GM21526 (cell line): Measurements from ENCODE around the gene ALKAL2.

Source experiments
- ATAC-seq: cut with Tn5 transposase; IDR thresholded peaks from one replicate; pipeline ENCODE4 v1.9.1; 2021; ENCODE audit warnings: moderate library complexity; ENCODE audit not compliant: unreplicated experiment, low FRiP score

The ALKAL2 gene

DNA sequence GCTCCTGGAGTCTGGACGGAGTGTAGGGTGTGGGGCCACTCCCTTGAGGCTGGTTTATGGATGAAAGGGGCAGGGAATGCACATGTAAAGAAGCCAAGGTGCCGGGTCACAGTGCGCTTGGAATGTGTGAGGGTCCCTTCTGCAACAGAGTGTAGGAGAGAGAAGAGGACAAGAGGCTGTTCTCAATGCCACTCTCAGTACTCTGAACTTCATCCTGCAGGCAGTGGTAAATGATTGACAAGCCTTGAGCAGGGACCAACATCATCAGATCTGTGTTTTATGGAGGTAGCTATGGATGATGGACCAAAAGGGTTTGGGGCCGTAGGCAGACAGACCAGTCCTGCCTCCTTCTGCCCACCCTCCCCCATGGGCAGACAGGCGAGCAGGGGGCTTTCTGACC lies 7.2 kb upstream of the ALKAL2 start:
- no peak for ATAC-seq

DNA sequence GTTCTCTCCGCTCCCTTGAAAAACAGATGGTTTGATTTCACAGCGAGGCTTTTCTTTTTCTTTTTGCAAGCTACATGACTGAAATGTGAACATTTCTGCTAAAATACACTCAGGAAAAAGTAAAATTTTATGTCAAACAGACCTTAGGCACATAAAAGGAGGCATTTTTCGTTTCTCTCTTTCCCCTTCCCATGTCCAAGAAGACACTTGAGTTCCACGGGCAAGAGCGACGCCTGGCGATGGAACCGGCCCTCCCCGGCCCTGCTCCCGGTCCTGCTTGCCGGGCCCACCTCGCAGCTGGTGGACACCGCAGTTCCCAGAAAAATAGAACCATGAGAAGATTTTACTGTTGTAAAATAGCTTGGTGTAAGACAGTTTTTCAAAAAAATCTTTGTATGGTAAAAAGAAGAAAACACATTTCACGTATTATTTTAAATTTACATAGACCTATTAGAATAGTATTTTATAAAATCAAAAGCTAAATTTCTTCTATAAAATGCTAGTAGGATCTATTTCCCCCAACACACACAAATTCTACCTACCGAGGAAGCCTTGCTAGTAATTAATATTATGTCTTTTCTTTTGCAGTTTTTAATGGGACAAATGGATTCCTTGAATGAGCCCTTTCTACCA lies 2.3 kb upstream of the ALKAL2 start:
- no peak for ATAC-seq

DNA sequence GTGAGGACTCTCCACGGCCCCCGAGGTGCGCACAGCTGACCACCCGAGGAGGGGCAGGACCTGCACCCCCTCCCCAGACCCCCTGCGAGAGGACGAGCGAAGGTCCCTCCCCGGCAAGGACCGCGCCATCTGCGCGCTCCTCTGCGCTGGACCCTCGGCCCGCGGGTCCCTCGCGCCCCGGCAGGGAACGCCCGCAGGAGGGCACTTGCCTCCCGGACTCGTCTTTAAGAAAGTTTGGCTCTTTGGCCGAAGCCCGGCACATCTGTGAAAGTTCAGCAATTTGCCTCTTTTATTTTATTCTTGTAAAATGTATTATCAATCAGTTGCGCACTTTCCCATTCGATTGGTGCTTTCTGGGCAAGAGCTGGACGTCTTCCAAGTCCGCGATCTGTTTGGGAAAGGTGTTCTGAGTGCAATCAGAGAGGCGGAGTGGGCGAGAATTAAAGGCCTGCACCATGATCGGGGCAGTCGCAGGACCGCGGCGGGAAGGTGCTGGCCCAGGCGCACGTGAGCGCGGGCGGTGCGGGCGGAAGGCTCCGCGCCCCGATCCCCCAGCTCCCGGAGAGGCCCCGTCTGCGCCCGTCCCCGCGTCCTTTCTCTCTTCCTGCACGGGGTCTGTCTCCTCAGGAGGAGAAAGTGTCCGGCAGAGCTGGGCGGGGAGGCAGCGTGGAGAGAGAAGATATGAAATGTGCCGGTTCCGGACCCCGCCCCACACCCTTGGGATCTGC lies 1.6 kb upstream of the ALKAL2 start:
- no peak for ATAC-seq

DNA sequence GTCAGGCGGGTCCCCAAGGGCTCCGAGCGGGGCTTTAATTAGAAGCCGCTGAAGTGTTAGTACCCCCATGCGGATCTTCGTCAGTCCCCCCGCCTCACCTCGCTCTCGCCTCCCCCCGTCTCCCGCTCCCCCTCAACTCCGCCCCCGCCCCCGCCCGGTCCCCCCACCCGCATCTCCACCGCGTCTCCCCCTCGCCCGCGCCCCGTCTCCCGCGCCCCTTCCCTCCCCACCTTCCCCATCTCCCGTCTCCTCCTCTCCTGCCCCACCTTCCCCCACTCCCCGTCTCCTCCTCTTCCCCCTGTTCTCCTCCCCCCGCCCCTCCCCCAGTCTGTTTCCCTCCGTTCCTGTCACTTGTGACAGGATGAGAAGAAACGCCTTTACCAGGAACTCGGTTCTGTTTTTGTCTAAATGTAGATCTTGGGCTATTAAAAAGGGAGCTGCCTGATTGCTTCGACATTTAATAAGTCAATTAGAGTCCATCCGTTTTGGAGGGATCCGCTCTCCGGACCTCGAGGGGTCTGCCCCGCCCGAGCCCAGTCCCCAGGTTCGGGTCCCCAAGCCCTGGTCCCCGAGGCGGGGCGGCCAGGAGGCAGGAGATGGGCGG lies 969 bp upstream of the ALKAL2 start:
- no peak for ATAC-seq

DNA sequence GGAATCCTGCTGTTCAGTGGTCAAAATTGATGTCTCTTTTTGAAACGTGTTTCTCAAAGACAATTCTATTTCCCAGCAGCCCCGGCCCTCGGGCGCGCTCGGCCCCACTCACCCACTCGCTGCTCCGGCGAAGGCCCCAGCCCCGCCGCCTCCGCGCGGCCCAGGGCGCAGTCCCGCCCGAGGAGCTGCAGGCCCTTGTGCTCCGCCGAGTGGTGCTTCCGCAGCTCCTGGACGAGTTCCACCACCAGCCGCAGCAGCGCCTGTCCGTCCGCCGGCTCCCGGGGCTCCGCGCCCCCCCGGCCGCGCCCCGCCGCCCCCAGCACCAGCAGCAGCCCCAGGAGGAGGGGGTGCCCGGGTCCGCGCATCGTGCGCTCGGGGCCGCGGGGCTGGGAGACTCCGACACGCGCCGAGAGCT lies 413 bp downstream of the ALKAL2 start:
- no peak for ATAC-seq

DNA sequence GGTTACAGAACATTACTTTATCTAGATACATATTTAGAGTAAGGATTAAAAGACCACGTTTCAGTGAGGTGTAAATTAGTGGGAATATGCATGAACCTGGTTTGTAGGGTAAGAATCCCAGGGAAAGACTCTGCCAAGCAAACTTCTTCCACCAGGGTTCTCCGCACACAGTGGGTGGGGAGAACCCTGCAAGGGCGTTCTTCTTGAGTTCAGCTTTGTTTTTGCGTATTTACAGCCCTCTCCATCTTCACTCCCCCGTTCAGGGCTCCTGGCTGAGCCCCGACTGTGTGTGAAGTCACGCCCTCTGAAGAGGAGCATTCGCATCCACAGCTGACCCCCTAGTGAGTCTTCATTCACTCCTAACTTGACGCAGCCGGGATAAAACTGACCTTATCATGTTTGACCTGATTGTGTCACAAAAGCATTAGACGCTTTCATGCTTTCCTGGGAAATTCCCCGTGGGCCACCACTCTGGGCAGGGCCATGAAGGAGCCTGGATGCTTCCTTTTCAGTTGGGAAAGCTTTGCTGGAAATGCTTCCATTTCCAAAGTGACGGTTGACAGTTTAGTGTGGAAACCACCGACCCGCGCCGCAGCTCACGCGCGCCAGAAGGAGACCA lies 1.0 kb downstream of the ALKAL2 start:
- no peak for ATAC-seq

DNA sequence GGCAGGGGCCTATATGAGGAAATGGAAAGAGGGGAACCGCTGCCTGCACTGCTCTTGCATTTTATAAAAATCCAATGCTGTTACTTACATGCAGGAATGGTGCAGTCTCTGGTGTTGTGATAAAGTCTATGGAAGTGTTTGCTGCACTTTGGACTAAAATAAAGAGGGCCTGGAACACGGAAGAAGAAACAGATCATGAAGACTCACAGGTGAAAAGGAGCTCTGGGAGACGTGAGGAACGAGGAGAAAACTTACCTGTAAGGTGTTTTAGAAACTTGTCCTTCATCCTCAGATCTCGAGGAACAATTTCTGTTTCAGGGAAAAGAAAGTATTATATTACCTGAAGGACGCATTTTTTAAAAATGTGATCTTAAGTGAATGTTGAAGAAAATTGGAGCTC lies 1.9 kb downstream of the ALKAL2 start:
- ATAC-seq: no peak

DNA sequence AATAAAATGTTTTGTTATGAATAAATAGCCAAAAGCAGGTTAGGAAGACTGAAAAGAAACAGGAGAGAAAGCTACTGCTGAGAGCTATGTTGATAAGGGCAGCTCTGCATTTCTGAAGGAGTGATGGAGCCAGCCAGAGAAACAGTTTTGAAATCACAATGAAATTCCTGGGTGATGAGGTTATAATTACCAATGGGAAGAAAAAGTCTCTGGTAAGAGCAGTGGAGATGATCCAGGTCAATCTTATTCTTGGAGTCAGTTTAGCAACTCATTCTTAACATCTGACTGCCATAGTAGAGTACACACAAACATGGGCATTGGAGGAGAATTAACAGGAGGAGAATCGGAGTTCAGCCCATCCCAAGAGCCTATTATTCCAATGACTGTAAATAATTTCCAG lies 2.4 kb downstream of the ALKAL2 start:
- no peak for ATAC-seq

DNA sequence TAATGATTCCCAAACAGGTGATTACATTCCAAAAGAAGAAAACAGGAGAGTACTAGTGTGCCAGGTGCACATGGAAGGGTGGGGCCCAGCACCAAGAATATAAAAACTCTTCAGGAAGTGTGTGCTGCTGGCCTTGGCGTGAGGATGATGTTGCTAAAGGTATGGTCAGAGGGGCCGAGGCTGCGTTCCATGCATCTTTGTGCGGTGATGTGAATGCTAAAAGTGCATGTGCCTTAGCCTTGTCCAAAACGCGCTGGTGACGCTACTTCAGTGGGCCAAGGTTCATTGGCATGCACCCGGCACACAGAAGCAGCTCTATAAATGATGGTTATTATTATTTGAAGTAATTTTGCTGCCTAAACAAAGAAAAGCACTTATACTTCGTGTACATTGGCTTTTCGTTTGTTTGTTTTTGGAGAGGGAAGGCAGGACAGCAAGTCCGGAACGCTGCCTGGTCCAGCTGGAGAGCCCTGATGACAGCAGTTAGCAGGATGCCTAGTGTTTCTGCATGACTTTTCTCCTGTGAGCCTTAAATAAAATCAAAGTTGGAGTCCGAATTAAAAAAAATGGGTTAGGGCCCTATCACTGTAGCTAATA lies 2.9 kb downstream of the ALKAL2 start:
- no peak for ATAC-seq

DNA sequence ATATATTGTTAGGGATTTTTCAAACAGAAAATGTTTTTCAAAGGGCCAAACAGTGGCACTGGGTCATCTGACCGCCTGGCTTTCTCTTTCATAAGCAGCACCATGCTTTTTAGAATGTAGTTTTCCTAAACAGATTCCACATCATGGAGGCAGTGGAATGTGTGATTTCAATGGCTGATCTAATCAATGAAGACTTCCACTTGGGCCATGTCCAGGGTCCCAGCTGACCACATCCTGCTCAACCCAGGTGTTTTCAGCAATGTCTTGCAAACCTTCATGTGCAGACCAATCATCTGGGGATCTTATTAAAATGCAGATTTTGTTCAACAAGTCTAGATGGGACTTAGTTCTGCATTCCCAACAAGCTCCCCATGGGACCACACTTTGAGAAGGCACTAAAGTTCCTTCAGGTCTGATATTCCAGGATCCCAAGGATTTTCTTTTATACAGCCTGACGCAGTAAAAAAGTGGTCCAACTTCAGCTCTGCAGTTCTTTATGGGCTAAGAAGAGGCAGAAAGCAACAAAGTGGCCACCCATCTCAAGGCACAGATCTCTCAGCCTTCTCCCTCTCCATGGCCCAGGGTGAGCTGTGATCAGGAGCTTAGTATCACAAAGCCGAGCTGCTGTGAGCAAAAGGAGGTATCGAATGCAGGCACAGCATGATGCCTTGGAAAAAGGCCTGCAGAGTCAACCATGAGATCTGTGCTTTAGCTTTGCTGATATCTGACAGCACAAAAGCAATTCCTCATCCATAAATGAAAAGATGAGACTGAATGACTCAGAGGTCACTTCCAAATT lies 3.7 kb downstream of the ALKAL2 start:
- no peak for ATAC-seq

DNA sequence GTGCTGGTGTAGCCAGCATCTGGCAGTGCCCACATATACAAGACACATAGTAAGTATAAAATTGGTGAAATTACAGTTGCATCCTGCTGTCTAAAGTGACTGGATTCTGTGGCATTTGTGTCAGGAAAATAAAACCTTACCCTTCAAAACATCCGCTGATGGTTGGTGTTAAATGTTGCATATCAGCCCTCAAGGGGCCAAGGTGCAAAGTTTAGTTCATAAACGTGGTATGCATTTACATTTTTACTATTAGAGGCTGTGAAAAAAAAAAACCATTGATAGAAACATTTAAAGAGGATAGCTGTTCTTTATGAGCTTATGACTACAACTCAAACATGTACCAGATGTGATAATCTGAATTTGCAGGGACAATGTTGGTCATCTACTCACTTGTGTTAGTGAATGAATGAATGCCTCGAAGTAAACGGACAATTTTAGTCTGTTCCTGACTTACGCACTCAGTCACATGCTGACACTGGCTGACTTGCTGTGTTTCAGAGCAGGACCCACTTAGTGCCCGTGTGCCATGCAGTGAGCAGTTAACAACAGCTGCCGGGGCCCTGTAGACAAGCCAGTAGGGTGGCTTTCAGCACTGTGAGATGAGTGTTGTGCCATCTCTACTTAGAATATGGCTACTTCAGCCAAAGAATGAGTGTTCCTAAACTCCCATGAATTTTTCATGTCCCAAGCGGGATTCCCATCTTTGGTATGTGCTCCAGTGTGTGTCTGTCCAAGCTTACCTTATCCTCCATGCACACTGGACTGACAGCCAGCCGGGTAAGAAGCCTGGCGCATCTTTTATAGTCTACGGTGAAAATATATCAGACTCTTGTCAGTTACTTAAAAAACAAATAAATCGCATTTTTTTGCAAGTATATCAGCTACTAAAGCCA lies 5.3 kb downstream of the ALKAL2 start:
- no peak for ATAC-seq

DNA sequence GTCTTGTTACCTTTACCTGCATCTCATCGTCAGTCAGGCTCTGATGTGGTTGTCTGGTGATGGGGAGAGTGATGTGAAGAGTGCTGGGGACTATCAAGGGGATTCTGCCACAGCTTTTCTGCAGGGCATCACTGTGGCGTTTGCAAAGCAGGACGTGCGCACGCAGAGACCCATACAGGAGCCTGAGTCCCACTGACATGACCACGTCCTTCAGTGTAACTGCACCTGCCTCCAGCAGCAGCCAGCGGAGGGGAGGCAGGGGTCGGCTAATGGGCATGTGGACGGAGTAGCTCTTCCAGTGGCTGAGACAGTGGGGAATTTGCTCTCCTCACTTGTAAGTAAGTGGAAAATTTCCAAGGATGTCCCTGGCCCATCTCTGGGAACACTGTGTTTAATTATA lies 6.5 kb downstream of the ALKAL2 start:
- ATAC-seq: no peak

DNA sequence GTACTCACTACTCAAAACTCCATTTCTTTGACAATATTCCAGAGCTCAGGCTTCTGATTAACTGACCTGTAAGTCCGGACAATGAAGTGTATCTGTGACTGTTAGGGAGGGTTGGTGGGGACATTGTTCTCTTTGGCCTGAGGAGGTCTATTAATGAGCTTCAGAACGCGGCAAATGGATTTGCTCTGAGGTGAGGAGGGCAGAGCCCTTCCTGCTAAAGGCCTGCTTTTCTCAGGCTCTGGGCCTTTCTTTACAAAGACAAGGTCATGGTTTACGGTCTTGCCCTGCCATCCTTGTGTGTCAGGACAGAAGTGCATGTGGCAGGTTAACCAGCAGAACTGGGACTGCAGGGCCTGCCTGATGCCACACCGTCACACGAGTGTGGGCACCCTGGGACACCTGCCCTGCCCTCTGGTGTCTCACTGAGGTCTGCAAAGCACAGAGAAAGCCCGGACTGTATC lies 7.2 kb downstream of the ALKAL2 start:
- ATAC-seq: no peak

DNA sequence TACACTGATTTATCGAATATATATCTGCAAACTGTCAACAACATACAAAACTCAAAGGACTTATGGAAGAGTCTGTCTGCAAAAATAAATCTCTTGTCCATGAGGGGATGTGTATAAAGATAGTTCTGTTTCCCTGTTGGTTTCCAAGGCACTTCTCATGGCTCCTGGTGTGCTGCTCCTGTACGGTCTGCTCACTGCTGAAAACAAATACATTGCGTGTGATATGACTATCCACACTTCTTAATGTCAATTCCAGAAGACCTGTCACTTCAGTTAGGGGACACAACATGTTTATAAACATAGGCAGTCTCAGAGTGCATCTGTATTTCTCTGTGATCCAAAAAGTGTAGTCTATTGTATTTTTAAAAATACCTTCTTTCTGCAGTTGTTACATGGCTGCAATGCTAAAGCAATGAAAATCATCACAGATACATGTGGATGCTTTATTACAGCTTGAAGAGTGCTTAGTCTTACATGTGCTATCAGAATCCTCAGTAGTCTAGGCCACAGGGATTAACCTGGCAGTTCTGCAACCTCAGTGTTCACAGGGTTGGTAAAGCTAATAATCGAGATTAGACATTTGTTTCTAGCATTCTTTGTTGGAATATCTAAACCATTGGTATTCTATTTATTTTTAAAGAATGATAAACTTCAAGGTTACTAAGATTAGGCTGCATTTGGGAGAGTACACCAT lies 7.8 kb downstream of the ALKAL2 start:
- ATAC-seq: no peak

DNA sequence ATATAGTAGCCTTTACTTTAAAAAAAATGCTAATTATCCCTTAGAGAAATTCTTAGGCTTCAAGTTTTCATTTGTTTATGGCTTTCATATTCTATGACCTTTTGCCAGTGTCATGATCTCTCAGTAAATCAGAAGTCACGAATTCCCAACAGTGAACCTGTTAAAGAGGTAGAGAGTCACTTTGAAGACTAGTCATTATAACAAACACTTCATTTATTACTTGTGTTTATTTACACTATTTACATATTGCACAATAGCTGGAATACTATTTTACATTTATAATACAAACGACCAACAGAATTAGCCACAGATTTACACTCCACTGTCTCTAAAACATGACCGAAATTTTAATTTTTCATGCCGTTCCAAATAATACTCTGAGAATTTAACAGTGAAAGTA lies 8.5 kb downstream of the ALKAL2 start:
- ATAC-seq: no peak

DNA sequence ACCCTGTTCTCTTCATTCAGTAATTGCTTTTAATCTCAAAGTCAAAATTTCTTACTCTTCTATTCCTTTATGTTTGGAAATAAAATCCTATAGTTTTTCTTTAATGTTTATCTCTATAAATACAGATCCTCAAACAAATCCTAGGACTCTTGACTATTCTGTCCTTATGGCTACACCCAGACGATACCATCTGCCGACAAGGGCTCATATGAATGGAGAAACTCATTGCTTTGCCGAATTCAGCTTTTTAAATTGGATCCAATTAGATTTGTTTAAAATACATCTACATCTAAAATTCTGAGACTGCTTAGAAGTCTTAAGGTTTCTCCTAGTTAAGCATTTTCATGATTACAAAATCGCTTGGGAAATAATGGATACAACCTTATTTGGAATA lies 9.0 kb downstream of the ALKAL2 start:
- ATAC-seq: no peak

DNA sequence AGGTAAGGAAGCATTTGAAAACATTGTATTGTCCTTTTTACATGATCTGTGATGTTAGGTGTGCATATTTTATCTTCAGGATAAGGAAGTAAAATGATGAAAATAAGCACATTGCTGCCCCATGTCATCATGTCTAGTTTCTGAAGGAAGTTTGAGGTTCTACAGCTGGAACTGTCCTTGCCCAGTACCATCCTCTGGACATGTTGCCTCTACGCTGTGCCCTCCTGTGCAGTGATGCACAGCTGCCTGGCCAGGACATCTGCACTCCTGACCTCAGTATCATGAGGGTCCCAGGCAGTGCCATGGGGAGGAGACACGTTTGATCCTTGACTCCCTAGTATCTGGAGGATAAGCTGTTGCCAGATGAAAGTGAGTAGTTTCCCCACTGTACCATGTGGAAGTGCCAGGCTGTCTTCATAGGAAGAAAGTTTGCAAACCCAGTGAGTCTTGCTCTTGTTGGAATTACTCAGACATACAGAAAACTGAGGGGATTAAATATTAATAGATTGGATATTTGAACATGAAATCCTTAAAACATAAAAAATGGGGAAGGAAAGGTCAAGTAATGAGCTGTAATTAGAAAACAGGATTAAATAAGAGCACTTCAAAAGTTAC lies 9.5 kb downstream of the ALKAL2 start:
- ATAC-seq: no peak

DNA sequence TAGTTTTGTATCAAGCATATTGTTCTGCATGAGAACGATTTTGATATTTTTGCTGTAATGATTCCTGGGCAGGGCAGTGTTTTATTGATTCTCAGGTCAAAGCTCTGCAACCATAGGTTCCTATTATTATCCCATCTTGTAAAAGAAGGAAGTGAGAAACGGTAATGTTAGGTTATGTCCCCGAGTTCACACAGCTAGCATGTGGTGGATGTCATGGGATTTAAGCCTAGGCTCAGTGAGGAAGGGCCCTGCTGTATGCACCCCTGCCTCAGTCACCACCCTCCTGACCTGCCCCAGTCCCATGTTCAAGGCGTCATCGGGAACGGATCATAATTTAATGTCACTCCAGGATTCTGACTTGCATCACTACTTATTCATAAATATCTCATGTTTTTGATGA lies 12.4 kb downstream of the ALKAL2 start:
- peak; percentile 97 for ATAC-seq
